ENCODE results near the gene ST6GAL1.

ST6GAL1 gene

GRCh38 chr3:187079090-187080022 lies 149.0 kb downstream of the ST6GAL1 start:
- Histone ChIP-seq H3K4me3 (ENCODE audit: low read length) (no peak overlapping the region), H3K4me1 (ENCODE audit: control insufficient read depth, insufficient read depth, low read length) (no peaks in the 10 kb centered on the region), H3K36me3 (ENCODE audit: control insufficient read depth, insufficient read depth, low read length) (peaks cover 5% of the 10 kb centered on the region), H3K27me3 (ENCODE audit: control insufficient read depth, insufficient read depth, low read length) (no peaks in the 10 kb centered on the region), H3K9ac (ENCODE audit: low read length) (no peak overlapping the region), H3K27ac (ENCODE audit: low read depth, low read length) (no peak overlapping the region)

- Histone ChIP-seq H3K9ac (ENCODE audit: low read length) (no peak overlapping the region), H3K27me3 (ENCODE audit: control insufficient read depth, insufficient read depth, low read length) (no peaks in the 10 kb centered on the region), H3K4me1 (ENCODE audit: control insufficient read depth, insufficient read depth, low read length) (no peaks in the 10 kb centered on the region), H3K36me3 (ENCODE audit: control insufficient read depth, insufficient read depth, low read length) (peaks cover 5% of the 10 kb centered on the region), H3K4me3 (ENCODE audit: low read length) (no peak overlapping the region), H3K27ac (ENCODE audit: low read depth, low read length) (no peak overlapping the region)
Observed at GRCh38 chr3:187080799-187081450, 150.6 kb downstream of the ST6GAL1 start.

GRCh38 chr3:187082758-187083375 lies 152.5 kb downstream of the ST6GAL1 start:
- H3K4me1 ChIP-seq (ENCODE audit: control insufficient read depth, insufficient read depth, low read length) = no peaks in the 10 kb centered on the region

GRCh38 chr3:187084126-187084525 lies 153.8 kb downstream of the ST6GAL1 start:
- no peaks in the 10 kb centered on the region for H3K36me3 ChIP-seq (ENCODE audit: control insufficient read depth, insufficient read depth, low read length)
- no peaks in the 10 kb centered on the region for H3K4me1 ChIP-seq (ENCODE audit: control insufficient read depth, insufficient read depth, low read length)
- no peak overlapping the region for H3K27ac ChIP-seq (ENCODE audit: low read depth, low read length)
- no peak overlapping the region for H3K4me3 ChIP-seq (ENCODE audit: low read length)
- H3K27me3 ChIP-seq (ENCODE audit: control insufficient read depth, insufficient read depth, low read length) = no peaks in the 10 kb centered on the region
- H3K9ac ChIP-seq (ENCODE audit: low read length) = no peak overlapping the region

More at GRCh38 chr3:187082758-187083375, 152.5 kb downstream of the ST6GAL1 start:
- Histone ChIP-seq H3K4me3 (ENCODE audit: low read length) (no peak overlapping the region), H3K27ac (ENCODE audit: low read depth, low read length) (no peak overlapping the region), H3K27me3 (ENCODE audit: control insufficient read depth, insufficient read depth, low read length) (no peaks in the 10 kb centered on the region), H3K36me3 (ENCODE audit: control insufficient read depth, insufficient read depth, low read length) (peaks cover under 1% of the 10 kb centered on the region), H3K9ac (ENCODE audit: low read length) (no peak overlapping the region)

GRCh38 chr3:187084580-187084979 lies 154.3 kb downstream of the ST6GAL1 start:
- Histone ChIP-seq H3K9ac (ENCODE audit: low read length) (no peak overlapping the region), H3K36me3 (ENCODE audit: control insufficient read depth, insufficient read depth, low read length) (no peaks in the 10 kb centered on the region), H3K27ac (ENCODE audit: low read depth, low read length) (no peak overlapping the region), H3K27me3 (ENCODE audit: control insufficient read depth, insufficient read depth, low read length) (no peaks in the 10 kb centered on the region), H3K4me1 (ENCODE audit: control insufficient read depth, insufficient read depth, low read length) (no peaks in the 10 kb centered on the region), H3K4me3 (ENCODE audit: low read length) (no peak overlapping the region)

GRCh38 chr3:187085021-187085666 lies 154.8 kb downstream of the ST6GAL1 start:
- no peaks in the 10 kb centered on the region for H3K4me1 ChIP-seq (ENCODE audit: control insufficient read depth, insufficient read depth, low read length)
- H3K27me3 ChIP-seq (ENCODE audit: control insufficient read depth, insufficient read depth, low read length) = no peaks in the 10 kb centered on the region
- H3K36me3 ChIP-seq (ENCODE audit: control insufficient read depth, insufficient read depth, low read length) = no peaks in the 10 kb centered on the region
- H3K4me3 ChIP-seq (ENCODE audit: low read length) = no peak overlapping the region
- H3K9ac ChIP-seq (ENCODE audit: low read length) = no peak overlapping the region
- no peak overlapping the region for H3K27ac ChIP-seq (ENCODE audit: low read depth, low read length)

GRCh38 chr3:187085933-187086332 lies 155.6 kb downstream of the ST6GAL1 start:
- H3K27ac ChIP-seq (ENCODE audit: low read depth, low read length) = no peak overlapping the region
- no peaks in the 10 kb centered on the region for H3K4me1 ChIP-seq (ENCODE audit: control insufficient read depth, insufficient read depth, low read length)
- H3K9ac ChIP-seq (ENCODE audit: low read length) = no peak overlapping the region
- H3K27me3 ChIP-seq (ENCODE audit: control insufficient read depth, insufficient read depth, low read length) = no peaks in the 10 kb centered on the region
- H3K4me3 ChIP-seq (ENCODE audit: low read length) = no peak overlapping the region
- H3K36me3 ChIP-seq (ENCODE audit: control insufficient read depth, insufficient read depth, low read length) = no peaks in the 10 kb centered on the region

GRCh38 chr3:187086831-187087230 lies 156.5 kb downstream of the ST6GAL1 start:
- Histone ChIP-seq H3K4me3 (ENCODE audit: low read length) (no peak overlapping the region), H3K36me3 (ENCODE audit: control insufficient read depth, insufficient read depth, low read length) (no peaks in the 10 kb centered on the region), H3K27ac (ENCODE audit: low read depth, low read length) (no peak overlapping the region), H3K9ac (ENCODE audit: low read length) (no peak overlapping the region), H3K4me1 (ENCODE audit: control insufficient read depth, insufficient read depth, low read length) (no peaks in the 10 kb centered on the region), H3K27me3 (ENCODE audit: control insufficient read depth, insufficient read depth, low read length) (no peaks in the 10 kb centered on the region)

GRCh38 chr3:187088701-187089100 lies 158.4 kb downstream of the ST6GAL1 start:
- no peak overlapping the region for H3K9ac ChIP-seq (ENCODE audit: low read length)
- no peak overlapping the region for H3K27ac ChIP-seq (ENCODE audit: low read depth, low read length)
- H3K4me1 ChIP-seq (ENCODE audit: control insufficient read depth, insufficient read depth, low read length) = no peaks in the 10 kb centered on the region
- no peak overlapping the region for H3K4me3 ChIP-seq (ENCODE audit: low read length)
- no peaks in the 10 kb centered on the region for H3K27me3 ChIP-seq (ENCODE audit: control insufficient read depth, insufficient read depth, low read length)
- H3K36me3 ChIP-seq (ENCODE audit: control insufficient read depth, insufficient read depth, low read length) = no peaks in the 10 kb centered on the region

GRCh38 chr3:187093320-187093719 lies 163.0 kb downstream of the ST6GAL1 start:
- Histone ChIP-seq H3K27ac (ENCODE audit: low read depth, low read length) (no peak overlapping the region), H3K4me3 (ENCODE audit: low read length) (no peak overlapping the region), H3K27me3 (ENCODE audit: control insufficient read depth, insufficient read depth, low read length) (no peaks in the 10 kb centered on the region), H3K36me3 (ENCODE audit: control insufficient read depth, insufficient read depth, low read length) (no peaks in the 10 kb centered on the region), H3K4me1 (ENCODE audit: control insufficient read depth, insufficient read depth, low read length) (no peaks in the 10 kb centered on the region), H3K9ac (ENCODE audit: low read length) (no peak overlapping the region)

GRCh38 chr3:187098923-187099512 lies 168.7 kb downstream of the ST6GAL1 start:
- H3K27ac ChIP-seq (ENCODE audit: low read depth, low read length) = no peak overlapping the region
- no peaks in the 10 kb centered on the region for H3K36me3 ChIP-seq (ENCODE audit: control insufficient read depth, insufficient read depth, low read length)
- H3K4me3 ChIP-seq (ENCODE audit: low read length) = no peak overlapping the region
- H3K27me3 ChIP-seq (ENCODE audit: control insufficient read depth, insufficient read depth, low read length) = no peaks in the 10 kb centered on the region
- H3K4me1 ChIP-seq (ENCODE audit: control insufficient read depth, insufficient read depth, low read length) = peaks cover 12% of the 10 kb centered on the region
- H3K9ac ChIP-seq (ENCODE audit: low read length) = no peak overlapping the region
